GM23248 (cell line): ENCODE results near the gene ETS1.

Source experiments
- EZH2 ChIP-seq: fragments of 200-600 bp; sonication (generic); IDR thresholded peaks from 2 replicates; pipeline ENCODE4 v1.6.1; 2018; ENCODE audit warnings: antibody characterized with exemption, mild to moderate bottlenecking; ENCODE audit not compliant: insufficient read depth, poor library complexity, severe bottlenecking
- EZH2phosphoT487 ChIP-seq: fragments of 200-600 bp; sonication (generic); IDR thresholded peaks from 2 replicates; pipeline ENCODE4 v1.6.1; 2018; ENCODE audit warnings: antibody characterized with exemption, moderate library complexity, mild to moderate bottlenecking, low read depth; ENCODE audit not compliant: insufficient read depth

GRCh38 chr11:128615612-128616011 is 28.3 kb upstream of the ETS1 start:
- TF ChIP-seq EZH2phosphoT487 (no peak), EZH2 (no peak)
